ENCODE data around the gene SATB2.

Gene SATB2

DNA sequence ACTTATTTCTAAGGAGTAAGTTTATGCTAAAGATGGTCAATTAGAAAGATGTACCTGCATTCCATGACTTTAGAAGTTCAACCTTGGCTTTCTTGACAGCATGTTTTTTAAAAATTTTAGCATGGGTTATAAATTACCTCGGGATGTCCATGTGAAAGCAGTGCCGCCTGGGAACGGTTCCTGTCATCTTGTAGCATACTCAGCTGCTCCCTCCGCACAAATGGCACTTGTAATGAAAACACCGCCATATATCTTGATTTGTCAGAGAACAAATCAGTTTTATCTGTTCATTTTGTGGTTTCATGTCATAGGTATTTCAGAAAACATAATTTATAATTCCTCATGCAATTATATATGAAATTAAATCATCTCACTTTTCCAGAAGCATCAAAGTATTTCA lies 38.3 kb downstream of the SATB2 start:
- no peak for TF ChIP-seq EZH2 (IDR thresholded peaks at IDR 0.05; ENCODE audit: borderline replicate concordance, low read length)
- TF ChIP-seq, protein P1, sequence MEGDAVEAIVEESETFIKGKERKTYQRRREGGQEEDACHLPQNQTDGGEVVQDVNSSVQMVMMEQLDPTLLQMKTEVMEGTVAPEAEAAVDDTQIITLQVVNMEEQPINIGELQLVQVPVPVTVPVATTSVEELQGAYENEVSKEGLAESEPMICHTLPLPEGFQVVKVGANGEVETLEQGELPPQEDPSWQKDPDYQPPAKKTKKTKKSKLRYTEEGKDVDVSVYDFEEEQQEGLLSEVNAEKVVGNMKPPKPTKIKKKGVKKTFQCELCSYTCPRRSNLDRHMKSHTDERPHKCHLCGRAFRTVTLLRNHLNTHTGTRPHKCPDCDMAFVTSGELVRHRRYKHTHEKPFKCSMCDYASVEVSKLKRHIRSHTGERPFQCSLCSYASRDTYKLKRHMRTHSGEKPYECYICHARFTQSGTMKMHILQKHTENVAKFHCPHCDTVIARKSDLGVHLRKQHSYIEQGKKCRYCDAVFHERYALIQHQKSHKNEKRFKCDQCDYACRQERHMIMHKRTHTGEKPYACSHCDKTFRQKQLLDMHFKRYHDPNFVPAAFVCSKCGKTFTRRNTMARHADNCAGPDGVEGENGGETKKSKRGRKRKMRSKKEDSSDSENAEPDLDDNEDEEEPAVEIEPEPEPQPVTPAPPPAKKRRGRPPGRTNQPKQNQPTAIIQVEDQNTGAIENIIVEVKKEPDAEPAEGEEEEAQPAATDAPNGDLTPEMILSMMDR (IDR thresholded peaks at IDR 0.05; ENCODE audit: low read length) = no peak
- Histone ChIP-seq H3F3A (ENCODE audit: insufficient read depth, low read length) (peaks cover 2% of the 10 kb centered on the region; the same call in 1 of the 2 replicates), H3K79me2 (ENCODE audit: insufficient read depth, low read length) (peaks cover 80% of the 10 kb centered on the region), H4K20me1 (ENCODE audit: insufficient read depth, low read length) (no peaks in the 10 kb centered on the region), H3K9me3 (ENCODE audit: low read length) (no peaks in the 10 kb centered on the region), H2AFZ (ENCODE audit: low read length) (no peak overlapping the region), H3K36me3 (ENCODE audit: insufficient read depth, low read length) (peaks cover 79% of the 10 kb centered on the region), H3K27ac (ENCODE audit: low read depth, low read length, poor library complexity, severe bottlenecking) (peak overlapping the region; percentile 40), H3K27me3 (ENCODE audit: insufficient read depth, low read length) (no peaks in the 10 kb centered on the region), H3K4me2 (ENCODE audit: low read length) (no peak overlapping the region), H3K9ac (ENCODE audit: low read length) (no peak overlapping the region), H3K9me2 (ENCODE audit: low read depth, low read length) (no peaks in the 10 kb centered on the region), H3K4me3 (ENCODE audit: low read depth, low read length, poor library complexity, severe bottlenecking) (no peak overlapping the region), H3K4me1 (ENCODE audit: insufficient read depth, low read length, severe bottlenecking) (peaks cover 96% of the 10 kb centered on the region)

DNA sequence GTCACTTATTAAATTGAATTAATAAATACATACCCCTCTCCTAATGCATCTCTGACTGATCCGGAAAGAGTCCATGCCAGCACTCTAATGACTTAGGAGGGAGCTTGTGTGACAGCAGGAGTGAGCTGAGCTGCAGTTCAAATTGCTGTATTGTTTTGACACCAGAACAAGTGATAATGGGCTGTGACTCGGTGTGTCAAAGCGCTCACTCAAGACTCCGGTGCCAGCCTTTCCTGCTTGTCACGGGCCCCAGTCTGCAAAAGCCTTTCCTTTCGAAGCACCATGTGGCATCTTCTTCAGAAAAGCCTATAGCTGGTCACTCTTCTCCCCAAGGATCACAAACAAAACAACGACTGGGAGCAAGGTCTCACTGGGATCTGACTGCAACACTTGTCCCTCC lies 43.3 kb downstream of the SATB2 start:
- Histone ChIP-seq H3K79me2 (ENCODE audit: insufficient read depth, low read length) (peaks cover 54% of the 10 kb centered on the region), H3K9me3 (ENCODE audit: low read length) (no peaks in the 10 kb centered on the region), H3K4me1 (ENCODE audit: insufficient read depth, low read length, severe bottlenecking) (peaks cover 97% of the 10 kb centered on the region), H3K36me3 (ENCODE audit: insufficient read depth, low read length) (peaks cover 93% of the 10 kb centered on the region), H3K4me2 (ENCODE audit: low read length) (peak overlapping the region; percentile 4; the same call in 1 of the 2 replicates), H3F3A (ENCODE audit: insufficient read depth, low read length) (no peaks in the 10 kb centered on the region), H3K9ac (ENCODE audit: low read length) (no peak overlapping the region; the same call in 1 of the 2 replicates), H3K9me2 (ENCODE audit: low read depth, low read length) (no peaks in the 10 kb centered on the region), H3K27me3 (ENCODE audit: insufficient read depth, low read length) (no peaks in the 10 kb centered on the region), H4K20me1 (ENCODE audit: insufficient read depth, low read length) (no peaks in the 10 kb centered on the region), H2AFZ (ENCODE audit: low read length) (no peak overlapping the region), H3K27ac (ENCODE audit: low read depth, low read length, poor library complexity, severe bottlenecking) (peak overlapping the region; percentile 36), H3K4me3 (ENCODE audit: low read depth, low read length, poor library complexity, severe bottlenecking) (no peak overlapping the region)
- TF ChIP-seq EZH2 (IDR thresholded peaks at IDR 0.05; ENCODE audit: borderline replicate concordance, low read length) = no peak
- TF ChIP-seq, protein P1 (IDR thresholded peaks at IDR 0.05; ENCODE audit: low read length) = no peak

DNA sequence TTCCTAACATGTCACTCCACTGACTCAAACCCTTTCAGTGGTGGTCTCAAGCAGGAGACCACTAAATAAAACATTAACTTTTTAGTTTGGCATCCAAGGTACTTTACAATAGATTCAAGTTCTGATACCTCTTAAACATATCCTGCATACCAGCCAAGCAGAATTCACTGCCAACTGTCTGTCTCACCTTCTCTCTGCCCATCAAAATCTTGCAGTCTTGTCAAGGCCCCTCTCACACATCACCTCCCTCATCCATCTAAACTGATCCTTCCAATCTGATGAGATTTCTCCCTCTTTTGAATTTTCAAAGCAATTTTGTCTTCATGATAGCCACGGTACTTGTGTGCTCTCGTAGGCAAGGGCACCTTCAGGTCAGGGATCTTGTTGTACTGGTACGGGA lies 43.7 kb downstream of the SATB2 start:
- peak overlapping the region; percentile 36 for H3K27ac ChIP-seq (ENCODE audit: low read depth, low read length, poor library complexity, severe bottlenecking)
- peak overlapping the region; percentile 2; the same call in 1 of the 2 replicates for H3K9ac ChIP-seq (ENCODE audit: low read length)
- peak overlapping the region; percentile 4; the same call in 1 of the 2 replicates for H3K4me2 ChIP-seq (ENCODE audit: low read length)
- H3K4me1 ChIP-seq (ENCODE audit: insufficient read depth, low read length, severe bottlenecking) = peaks cover 92% of the 10 kb centered on the region
- no peaks in the 10 kb centered on the region for H3K9me3 ChIP-seq (ENCODE audit: low read length)
- H3K4me3 ChIP-seq (ENCODE audit: low read depth, low read length, poor library complexity, severe bottlenecking) = no peak overlapping the region
- H3K27me3 ChIP-seq (ENCODE audit: insufficient read depth, low read length) = no peaks in the 10 kb centered on the region
- H3K36me3 ChIP-seq (ENCODE audit: insufficient read depth, low read length) = peaks cover 91% of the 10 kb centered on the region
- no peaks in the 10 kb centered on the region for H3F3A ChIP-seq (ENCODE audit: insufficient read depth, low read length)
- H2AFZ ChIP-seq (ENCODE audit: low read length) = no peak overlapping the region
- H3K9me2 ChIP-seq (ENCODE audit: low read depth, low read length) = no peaks in the 10 kb centered on the region
- H3K79me2 ChIP-seq (ENCODE audit: insufficient read depth, low read length) = peaks cover 49% of the 10 kb centered on the region
- TF ChIP-seq, protein P1 (IDR thresholded peaks at IDR 0.05; ENCODE audit: low read length) = no peak
- no peak for TF ChIP-seq EZH2 (IDR thresholded peaks at IDR 0.05; ENCODE audit: borderline replicate concordance, low read length)
- no peaks in the 10 kb centered on the region for H4K20me1 ChIP-seq (ENCODE audit: insufficient read depth, low read length)

Data from OCI-LY1 (cell line).